ENCODE data around the gene MTG2.

The MTG2 gene

DNA sequence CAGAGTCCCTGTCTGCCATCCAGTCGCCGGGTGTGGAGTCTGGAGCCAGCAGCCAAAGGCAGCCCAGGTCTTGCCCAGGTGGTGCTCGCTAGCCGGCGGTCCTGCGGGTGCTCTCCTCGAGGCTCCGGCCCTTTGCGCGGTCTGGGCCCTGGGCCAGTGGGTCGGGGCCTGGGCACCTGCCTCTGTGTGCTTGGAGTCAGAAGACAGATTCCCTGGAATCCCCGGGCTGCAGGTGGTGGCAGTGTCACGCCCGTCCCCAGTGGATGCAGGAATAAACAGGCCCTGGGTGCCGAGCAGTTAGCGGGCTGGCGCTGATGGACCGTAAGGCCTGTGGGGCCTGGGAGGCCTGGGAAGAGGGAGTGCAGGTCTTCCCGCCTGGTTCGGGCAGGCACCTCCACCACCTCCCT, 33.9 kb upstream of the MTG2 start:
- no peak overlapping the region for H3K4me3 ChIP-seq (ENCODE audit: low read depth, low read length)
- TF ChIP-seq MYC (IDR thresholded peaks at IDR 0.05; ENCODE audit: low read depth, low read length) = no peak
- TF ChIP-seq, protein P1, sequence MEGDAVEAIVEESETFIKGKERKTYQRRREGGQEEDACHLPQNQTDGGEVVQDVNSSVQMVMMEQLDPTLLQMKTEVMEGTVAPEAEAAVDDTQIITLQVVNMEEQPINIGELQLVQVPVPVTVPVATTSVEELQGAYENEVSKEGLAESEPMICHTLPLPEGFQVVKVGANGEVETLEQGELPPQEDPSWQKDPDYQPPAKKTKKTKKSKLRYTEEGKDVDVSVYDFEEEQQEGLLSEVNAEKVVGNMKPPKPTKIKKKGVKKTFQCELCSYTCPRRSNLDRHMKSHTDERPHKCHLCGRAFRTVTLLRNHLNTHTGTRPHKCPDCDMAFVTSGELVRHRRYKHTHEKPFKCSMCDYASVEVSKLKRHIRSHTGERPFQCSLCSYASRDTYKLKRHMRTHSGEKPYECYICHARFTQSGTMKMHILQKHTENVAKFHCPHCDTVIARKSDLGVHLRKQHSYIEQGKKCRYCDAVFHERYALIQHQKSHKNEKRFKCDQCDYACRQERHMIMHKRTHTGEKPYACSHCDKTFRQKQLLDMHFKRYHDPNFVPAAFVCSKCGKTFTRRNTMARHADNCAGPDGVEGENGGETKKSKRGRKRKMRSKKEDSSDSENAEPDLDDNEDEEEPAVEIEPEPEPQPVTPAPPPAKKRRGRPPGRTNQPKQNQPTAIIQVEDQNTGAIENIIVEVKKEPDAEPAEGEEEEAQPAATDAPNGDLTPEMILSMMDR (IDR thresholded peaks at IDR 0.05; ENCODE audit: low read depth, low read length) = no peak
- TF ChIP-seq, protein P2, sequence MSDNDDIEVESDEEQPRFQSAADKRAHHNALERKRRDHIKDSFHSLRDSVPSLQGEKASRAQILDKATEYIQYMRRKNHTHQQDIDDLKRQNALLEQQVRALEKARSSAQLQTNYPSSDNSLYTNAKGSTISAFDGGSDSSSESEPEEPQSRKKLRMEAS (IDR thresholded peaks at IDR 0.05; ENCODE audit: low read depth, low read length) = no peak
- TF ChIP-seq POLR2A (IDR thresholded peaks at IDR 0.05; ENCODE audit: extremely low read depth, insufficient read length) = no peak
- no peak for DNase-seq (ENCODE audit: low read depth)

DNA sequence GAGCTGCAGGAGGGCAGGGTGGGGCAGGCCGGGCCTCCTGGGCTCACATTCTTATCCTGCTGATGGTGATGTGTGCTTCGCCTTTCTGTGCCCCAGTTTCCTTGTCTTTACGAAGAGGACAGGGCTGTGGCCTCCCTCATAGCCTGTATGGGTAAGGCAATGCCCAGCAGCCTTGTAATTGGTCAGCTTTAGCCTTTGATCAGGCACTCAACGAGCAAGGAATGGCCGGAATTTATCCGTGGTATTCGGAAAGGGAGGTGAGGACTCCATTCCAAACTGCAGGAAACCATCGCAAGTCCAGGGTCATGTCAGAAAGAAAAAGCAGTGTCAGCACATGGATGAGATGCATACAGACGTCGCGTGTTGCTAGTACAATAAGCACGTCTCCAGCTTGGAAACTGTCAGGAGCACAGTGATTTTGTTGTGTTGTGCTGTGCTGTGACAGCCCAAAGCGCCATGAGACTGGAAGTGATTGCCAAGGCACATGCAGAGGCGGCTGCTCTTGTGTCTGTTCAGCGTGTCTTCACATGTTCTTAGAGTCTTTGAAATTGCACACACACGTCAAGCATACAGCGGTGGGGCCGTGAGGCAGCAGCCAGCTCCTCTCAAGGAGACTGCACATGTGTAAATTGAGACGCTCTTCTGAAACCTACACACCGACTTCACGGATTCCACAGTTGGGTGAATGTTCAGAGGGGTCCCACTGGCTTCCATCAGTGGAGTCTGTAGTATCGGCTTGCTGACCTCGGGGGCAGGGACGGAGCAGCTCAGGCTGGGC, 33.1 kb upstream of the MTG2 start:
- TF ChIP-seq, protein P2 (IDR thresholded peaks at IDR 0.05; ENCODE audit: low read depth, low read length) = no peak
- TF ChIP-seq, protein P1 (IDR thresholded peaks at IDR 0.05; ENCODE audit: low read depth, low read length) = no peak
- no peak for TF ChIP-seq MYC (IDR thresholded peaks at IDR 0.05; ENCODE audit: low read depth, low read length)
- TF ChIP-seq POLR2A (IDR thresholded peaks at IDR 0.05; ENCODE audit: extremely low read depth, insufficient read length) = no peak
- no peak for DNase-seq (ENCODE audit: low read depth)
- no peak overlapping the region for H3K4me3 ChIP-seq (ENCODE audit: low read depth, low read length)

DNA sequence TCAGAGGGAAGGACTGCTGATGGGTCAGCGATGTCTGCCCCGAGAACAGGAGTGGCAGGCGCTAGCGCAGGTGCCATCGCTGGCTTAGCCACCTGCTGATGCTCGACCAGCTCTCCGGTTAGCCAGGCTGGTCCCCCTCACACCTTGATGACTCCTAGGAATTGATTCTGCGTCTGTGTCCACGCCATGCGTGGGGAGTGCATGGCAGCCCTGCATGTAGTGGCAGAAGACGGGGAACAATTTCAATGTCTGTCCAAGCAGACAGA, 32.6 kb upstream of the MTG2 start:
- DNase-seq (ENCODE audit: low read depth) = no peak
- TF ChIP-seq, protein P1 (IDR thresholded peaks at IDR 0.05; ENCODE audit: low read depth, low read length) = no peak
- TF ChIP-seq, protein P2 (IDR thresholded peaks at IDR 0.05; ENCODE audit: low read depth, low read length) = no peak
- TF ChIP-seq POLR2A (IDR thresholded peaks at IDR 0.05; ENCODE audit: extremely low read depth, insufficient read length) (no peak), MYC (IDR thresholded peaks at IDR 0.05; ENCODE audit: low read depth, low read length) (no peak)
- H3K4me3 ChIP-seq (ENCODE audit: low read depth, low read length) = no peak overlapping the region

DNA sequence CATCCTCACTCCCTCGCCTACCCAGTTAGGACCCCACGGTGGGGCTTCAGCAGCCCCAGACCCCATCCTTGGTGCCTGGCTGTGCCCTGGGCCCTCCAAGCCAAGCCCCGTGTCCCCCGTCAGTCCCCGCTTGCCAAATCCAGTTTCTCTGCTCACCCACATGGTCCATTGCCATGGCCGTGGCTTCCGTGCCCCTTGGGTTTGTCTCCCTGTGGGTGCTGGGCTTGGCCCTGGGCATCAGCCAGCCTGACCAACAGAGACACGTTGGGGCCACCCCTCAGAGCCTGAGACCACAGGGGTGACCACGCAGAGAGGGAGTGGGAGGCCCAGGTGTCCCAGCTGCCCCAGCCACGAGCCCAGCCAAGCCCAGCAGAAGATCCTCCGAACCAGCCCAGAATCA, 31.6 kb upstream of the MTG2 start:
- no peak for DNase-seq (ENCODE audit: low read depth)
- no peak overlapping the region for H3K4me3 ChIP-seq (ENCODE audit: low read depth, low read length)
- TF ChIP-seq POLR2A (IDR thresholded peaks at IDR 0.05; ENCODE audit: extremely low read depth, insufficient read length) (no peak), MYC (IDR thresholded peaks at IDR 0.05; ENCODE audit: low read depth, low read length) (no peak)
- TF ChIP-seq, protein P1 (IDR thresholded peaks at IDR 0.05; ENCODE audit: low read depth, low read length) = no peak
- TF ChIP-seq, protein P2 (IDR thresholded peaks at IDR 0.05; ENCODE audit: low read depth, low read length) = no peak

DNA sequence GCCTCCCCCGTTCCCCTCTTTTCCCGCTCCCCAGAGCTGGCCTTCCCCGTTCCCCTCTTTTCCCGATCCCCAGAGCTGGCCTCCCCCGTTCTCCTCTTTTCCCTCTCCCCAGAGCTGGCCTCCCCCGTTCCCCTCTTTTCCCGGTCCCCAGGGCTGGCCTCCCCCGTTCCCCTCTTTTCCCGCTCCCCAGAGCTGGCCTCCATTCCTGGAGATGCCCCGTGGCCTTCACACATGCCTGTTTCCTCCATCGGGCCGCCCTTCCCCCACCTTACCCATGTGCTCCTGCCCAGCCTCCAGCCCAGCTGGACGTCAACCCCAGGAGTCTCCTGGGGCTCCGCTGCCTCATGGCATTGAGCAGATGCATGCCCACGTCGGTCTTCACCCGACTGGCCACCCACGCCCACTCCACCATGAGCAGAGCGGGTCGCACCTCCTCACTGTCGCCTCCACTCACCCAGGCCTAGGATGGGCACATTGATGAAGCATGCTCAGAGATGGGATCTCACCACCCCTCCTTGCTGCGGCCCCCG, 30.9 kb upstream of the MTG2 start:
- DNase-seq (ENCODE audit: low read depth) = no peak
- TF ChIP-seq, protein P2 (IDR thresholded peaks at IDR 0.05; ENCODE audit: low read depth, low read length) = no peak
- TF ChIP-seq POLR2A (IDR thresholded peaks at IDR 0.05; ENCODE audit: extremely low read depth, insufficient read length) (no peak), MYC (IDR thresholded peaks at IDR 0.05; ENCODE audit: low read depth, low read length) (no peak)
- TF ChIP-seq, protein P1 (IDR thresholded peaks at IDR 0.05; ENCODE audit: low read depth, low read length) = no peak
- H3K4me3 ChIP-seq (ENCODE audit: low read depth, low read length) = no peak overlapping the region

Data from NB4 (cell line).